ENCODE results near the gene CTPS1. TPM values are rescaled to one million over a fixed set of nuclear protein-coding genes. Genes with fewer than 3 reads are reported as not detected.

The CTPS1 gene, protein sequence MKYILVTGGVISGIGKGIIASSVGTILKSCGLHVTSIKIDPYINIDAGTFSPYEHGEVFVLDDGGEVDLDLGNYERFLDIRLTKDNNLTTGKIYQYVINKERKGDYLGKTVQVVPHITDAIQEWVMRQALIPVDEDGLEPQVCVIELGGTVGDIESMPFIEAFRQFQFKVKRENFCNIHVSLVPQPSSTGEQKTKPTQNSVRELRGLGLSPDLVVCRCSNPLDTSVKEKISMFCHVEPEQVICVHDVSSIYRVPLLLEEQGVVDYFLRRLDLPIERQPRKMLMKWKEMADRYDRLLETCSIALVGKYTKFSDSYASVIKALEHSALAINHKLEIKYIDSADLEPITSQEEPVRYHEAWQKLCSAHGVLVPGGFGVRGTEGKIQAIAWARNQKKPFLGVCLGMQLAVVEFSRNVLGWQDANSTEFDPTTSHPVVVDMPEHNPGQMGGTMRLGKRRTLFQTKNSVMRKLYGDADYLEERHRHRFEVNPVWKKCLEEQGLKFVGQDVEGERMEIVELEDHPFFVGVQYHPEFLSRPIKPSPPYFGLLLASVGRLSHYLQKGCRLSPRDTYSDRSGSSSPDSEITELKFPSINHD
- total RNA-seq (2021) = 80.5 and 91.9 TPM in 2 replicates
- Bru-seq, nascent RNA = percentile 99 among the genes with signal in this experiment
- BruChase-seq, experiment 1, labeled RNA remaining after a 2-hour chase = percentile 98 among the genes with signal in this experiment
- percentile 98 among the genes with signal in this experiment for BruChase-seq, experiment 2, labeled RNA remaining after a 6-hour chase
- long read RNA-seq, transcript CTPS1-202 (19 exons, 3,201 nt) = major isoform, 113 of 169 reads
- long read RNA-seq, partial matches to known transcripts = 44 of 169 reads
- long read RNA-seq, other reads (novel, unspliced or antisense) = 7 of 169 reads

DNA sequence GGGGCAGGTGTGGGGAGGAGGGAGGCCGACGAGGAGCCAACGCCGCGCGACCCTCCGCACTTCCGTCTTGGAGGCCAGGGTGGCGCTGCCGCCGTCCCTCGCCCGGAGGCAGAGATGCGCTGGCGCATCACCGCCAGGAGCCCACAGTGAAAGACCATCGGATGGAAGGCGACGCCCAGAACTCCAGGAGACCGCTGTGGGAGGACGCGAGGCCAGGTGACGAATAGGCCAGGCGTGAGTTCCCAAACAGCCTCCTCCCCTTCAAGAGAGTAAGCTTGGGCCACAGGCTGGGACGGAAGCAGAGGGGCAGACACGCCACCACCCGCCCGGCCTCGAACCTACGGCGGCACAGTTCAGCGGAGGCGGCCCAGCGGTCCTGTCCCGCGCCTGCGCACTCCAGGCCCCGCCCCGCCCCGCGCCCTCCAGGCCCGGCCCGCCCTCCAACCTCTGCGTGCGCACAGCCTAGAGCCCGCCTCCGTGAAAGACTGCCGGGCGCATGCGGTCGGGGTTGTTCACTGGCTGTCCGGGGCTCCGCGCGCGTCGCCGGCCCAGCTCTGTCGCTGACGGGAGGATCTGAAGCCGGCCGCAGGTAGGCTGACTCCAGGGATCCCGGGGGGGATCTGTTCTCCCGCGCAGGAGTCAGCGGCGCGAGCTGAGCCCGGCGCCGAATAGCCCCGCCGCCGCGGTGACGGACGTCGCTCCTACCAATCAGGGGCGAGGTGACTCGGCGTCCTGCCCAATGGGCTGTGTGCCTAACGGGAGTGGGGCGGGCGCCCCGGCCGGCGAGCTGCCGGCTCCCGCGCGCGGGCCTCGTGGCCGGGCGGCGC is at the start of gene CTPS1:
Gene CTPS1, plus strand, starts transcription at position 456 of the 827 bp plus-strand sequence. CDS start 3,595 bp downstream, outside the sequence.
- H3K4me3 ChIP-seq = peak within 1 kb of the TSS; percentile 92
- peak within 1 kb of the TSS; percentile 84 for H3K27ac ChIP-seq
- H3K4me2 ChIP-seq = peak within 1 kb of the TSS; percentile 98
- H3K27me3 ChIP-seq (ENCODE audit: insufficient read depth, low read depth) = no peaks in the 10 kb centered on the region
- ChIA-PET POLR2A (ENCODE audit: unreplicated experiment) (interaction anchor here (0.6 to 1.1 kb wide), 9 partner anchors 11 to 536 kb away, joined by 3 to 17 read pairs (median 3); partner anchors contain the start of gene CITED4), CTCF (interaction anchor here (0.6 to 0.7 kb wide), 2 partner anchors 118 to 641 kb away, joined by 3 read pairs; no protein-coding TSS in a partner anchor)
- no peaks in the 10 kb centered on the region for H3K9me2 ChIP-seq (ENCODE audit: insufficient read depth)
- H4K20me1 ChIP-seq (ENCODE audit: insufficient read depth) = peaks cover 27% of the 10 kb centered on the region
- peak; percentile 82 to 97 for DNase-seq
- no TSS peak for BruUV-seq (replicated peaks)
- H3K79me2 ChIP-seq (ENCODE audit: low read depth) = peaks cover 45% of the 10 kb centered on the region
- H3F3A ChIP-seq (ENCODE audit: insufficient read depth, low read depth) = peaks cover 20% of the 10 kb centered on the region
- intact Hi-C loops (cut with micrococcal nuclease; ENCODE audit: unreplicated experiment) = loop anchor here (1.0 kb wide), 1 partner anchor 27 kb away; no protein-coding TSS in a partner anchor
- H3K9me3 ChIP-seq (ENCODE audit: insufficient read depth, low read depth) = no peaks in the 10 kb centered on the region
- peaks cover 22% of the 10 kb centered on the region for H3K4me1 ChIP-seq (replicated peaks; ENCODE audit: insufficient read depth)
- H3K36me3 ChIP-seq (ENCODE audit: low read depth) = peaks cover 22% of the 10 kb centered on the region
- H2AFZ ChIP-seq = peak within 1 kb of the TSS; percentile 88
- TF ChIP-seq, protein P1, sequence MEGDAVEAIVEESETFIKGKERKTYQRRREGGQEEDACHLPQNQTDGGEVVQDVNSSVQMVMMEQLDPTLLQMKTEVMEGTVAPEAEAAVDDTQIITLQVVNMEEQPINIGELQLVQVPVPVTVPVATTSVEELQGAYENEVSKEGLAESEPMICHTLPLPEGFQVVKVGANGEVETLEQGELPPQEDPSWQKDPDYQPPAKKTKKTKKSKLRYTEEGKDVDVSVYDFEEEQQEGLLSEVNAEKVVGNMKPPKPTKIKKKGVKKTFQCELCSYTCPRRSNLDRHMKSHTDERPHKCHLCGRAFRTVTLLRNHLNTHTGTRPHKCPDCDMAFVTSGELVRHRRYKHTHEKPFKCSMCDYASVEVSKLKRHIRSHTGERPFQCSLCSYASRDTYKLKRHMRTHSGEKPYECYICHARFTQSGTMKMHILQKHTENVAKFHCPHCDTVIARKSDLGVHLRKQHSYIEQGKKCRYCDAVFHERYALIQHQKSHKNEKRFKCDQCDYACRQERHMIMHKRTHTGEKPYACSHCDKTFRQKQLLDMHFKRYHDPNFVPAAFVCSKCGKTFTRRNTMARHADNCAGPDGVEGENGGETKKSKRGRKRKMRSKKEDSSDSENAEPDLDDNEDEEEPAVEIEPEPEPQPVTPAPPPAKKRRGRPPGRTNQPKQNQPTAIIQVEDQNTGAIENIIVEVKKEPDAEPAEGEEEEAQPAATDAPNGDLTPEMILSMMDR (conservative IDR thresholded peaks at IDR 0.05) = no peak
- no peak for TF ChIP-seq EZH2 (IDR thresholded peaks at IDR 0.05; ENCODE audit: low read depth)

DNA sequence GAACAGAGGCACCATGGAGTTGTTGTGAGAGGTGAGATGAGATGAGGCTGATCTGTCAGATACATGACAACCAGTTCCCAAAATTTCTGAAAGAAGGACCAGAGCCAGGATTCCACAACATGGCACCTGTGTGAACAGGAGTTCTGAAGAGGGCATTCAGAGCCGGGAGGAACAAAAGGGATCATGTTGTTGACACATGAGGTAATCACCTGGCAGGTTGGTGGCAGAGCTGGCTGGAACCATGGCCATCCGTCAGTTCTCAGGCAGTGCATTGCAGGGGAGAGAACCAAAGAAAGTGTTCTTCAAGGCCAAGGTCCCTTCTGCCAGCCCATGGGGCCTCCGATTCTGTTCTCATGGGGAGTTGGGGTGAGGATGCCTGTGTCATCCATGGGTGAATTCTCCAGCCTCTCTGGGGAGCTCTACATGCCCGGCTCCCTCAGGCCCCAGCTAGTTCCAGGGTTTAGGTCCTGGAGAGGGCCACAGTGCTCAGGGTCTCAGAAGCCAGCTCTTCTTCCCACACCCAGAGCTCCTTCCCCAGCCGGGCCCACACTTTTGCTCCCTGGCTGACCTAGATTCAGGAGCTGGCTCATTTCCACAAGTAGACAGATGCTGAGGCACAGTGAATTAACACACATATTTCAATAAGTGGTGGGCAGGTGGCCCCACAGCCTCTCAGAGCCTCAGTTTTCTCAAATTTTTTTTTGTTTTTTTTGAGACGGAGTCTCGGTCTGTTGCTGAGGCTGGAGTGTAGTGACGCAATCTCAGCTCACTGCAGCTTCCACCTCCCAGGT is 49.1 kb upstream of the CTPS1 start:
- CTCF ChIA-PET = no interaction called here
- Histone ChIP-seq H3K4me2 (no peak overlapping the region), H3K27ac (no peak overlapping the region), H3K9me2 (ENCODE audit: insufficient read depth) (no peaks in the 10 kb centered on the region), H3K9me3 (ENCODE audit: insufficient read depth, low read depth) (no peaks in the 10 kb centered on the region), H4K20me1 (ENCODE audit: insufficient read depth) (no peaks in the 10 kb centered on the region), H3K79me2 (ENCODE audit: low read depth) (no peaks in the 10 kb centered on the region), H3K4me3 (no peak overlapping the region), H3K4me1 (replicated peaks; ENCODE audit: insufficient read depth) (peaks cover 36% of the 10 kb centered on the region), H3K36me3 (ENCODE audit: low read depth) (no peaks in the 10 kb centered on the region), H3K27me3 (ENCODE audit: insufficient read depth, low read depth) (no peaks in the 10 kb centered on the region), H2AFZ (no peak overlapping the region), H3F3A (ENCODE audit: insufficient read depth, low read depth) (peaks cover 6% of the 10 kb centered on the region; the same call in 1 of the 2 replicates)
- intact Hi-C loops (cut with micrococcal nuclease; ENCODE audit: unreplicated experiment) = no loop called here
- no peak for DNase-seq
- no peak for TF ChIP-seq EZH2 (IDR thresholded peaks at IDR 0.05; ENCODE audit: low read depth)
- POLR2A ChIA-PET (ENCODE audit: unreplicated experiment) = no interaction called here
- BruUV-seq (replicated peaks) = no TSS peak

DNA sequence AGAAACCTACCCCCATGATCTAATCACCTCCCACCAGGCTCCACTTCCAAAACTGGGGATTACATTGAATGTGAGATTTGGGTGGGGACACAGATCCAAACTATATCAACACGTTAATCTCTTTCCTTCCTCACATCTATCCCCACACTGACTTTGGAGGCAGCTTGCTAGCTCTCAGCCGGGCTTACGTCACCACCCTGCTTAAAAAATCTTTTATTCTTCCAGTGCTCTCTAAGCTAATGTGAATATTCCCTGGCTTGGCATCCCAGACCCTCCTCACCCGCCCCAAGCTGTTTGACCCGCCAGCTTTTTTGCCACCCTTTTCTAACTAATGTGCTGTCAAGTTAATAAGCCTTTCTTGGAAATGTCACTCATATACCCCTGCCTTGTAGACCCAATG is 47.9 kb upstream of the CTPS1 start:
- Histone ChIP-seq H3K4me3 (no peak overlapping the region), H3K79me2 (ENCODE audit: low read depth) (no peaks in the 10 kb centered on the region), H3K4me2 (peak overlapping the region; percentile 43), H3K27ac (no peak overlapping the region), H3K36me3 (ENCODE audit: low read depth) (no peaks in the 10 kb centered on the region), H3K27me3 (ENCODE audit: insufficient read depth, low read depth) (no peaks in the 10 kb centered on the region), H3K4me1 (replicated peaks; ENCODE audit: insufficient read depth) (peaks cover 26% of the 10 kb centered on the region), H4K20me1 (ENCODE audit: insufficient read depth) (no peaks in the 10 kb centered on the region), H3K9me2 (ENCODE audit: insufficient read depth) (no peaks in the 10 kb centered on the region), H3F3A (ENCODE audit: insufficient read depth, low read depth) (peaks cover 6% of the 10 kb centered on the region; the same call in 1 of the 2 replicates), H3K9me3 (ENCODE audit: insufficient read depth, low read depth) (no peaks in the 10 kb centered on the region), H2AFZ (no peak overlapping the region)
- DNase-seq = no peak
- BruUV-seq (replicated peaks) = no TSS peak
- CTCF ChIA-PET = interaction anchor here (1.2 kb wide), 1 partner anchor 17 kb away, joined by 3 read pairs; no protein-coding TSS in a partner anchor
- TF ChIP-seq, protein P1 (conservative IDR thresholded peaks at IDR 0.05) = no peak
- TF ChIP-seq EZH2 (IDR thresholded peaks at IDR 0.05; ENCODE audit: low read depth) = no peak
- POLR2A ChIA-PET (ENCODE audit: unreplicated experiment) = no interaction called here
- intact Hi-C loops (cut with micrococcal nuclease; ENCODE audit: unreplicated experiment) = no loop called here
